HG02759 (cell line): Measurements from ENCODE around the gene PKNOX1.
"Not testable (repeated sequence)": the region's sequence is repeated elsewhere in the genome, so short reads cannot be mapped to it uniquely, and the experiment has no call there.

Experiments used
- ATAC-seq: cut with Tn5 transposase; IDR thresholded peaks from one replicate; pipeline ENCODE4 v1.9.1; 2021; ENCODE audit warnings: mild to moderate bottlenecking, moderate library complexity; ENCODE audit not compliant: unreplicated experiment

PKNOX1 gene

DNA sequence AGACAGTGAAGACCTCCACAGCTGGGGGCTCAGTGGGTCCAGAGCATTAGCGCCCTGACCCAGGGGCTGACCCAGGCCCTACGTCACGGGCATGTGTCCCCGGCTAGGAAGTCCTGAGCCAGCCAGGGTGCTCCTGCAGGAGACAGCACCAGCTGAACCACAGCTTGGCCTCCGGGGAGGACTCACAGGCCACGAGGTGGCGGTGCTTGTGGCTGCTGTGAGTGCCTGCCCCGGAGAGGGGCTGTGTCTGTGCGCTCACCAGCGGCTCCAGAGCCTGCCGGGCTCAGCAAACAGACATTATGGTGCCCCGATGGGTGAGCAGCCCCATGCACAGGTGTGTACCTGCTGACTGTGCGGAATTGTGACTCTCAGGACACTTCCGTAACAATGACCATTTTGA lies 70.2 kb downstream of the PKNOX1 start:
- not testable (repeated sequence) for ATAC-seq

DNA sequence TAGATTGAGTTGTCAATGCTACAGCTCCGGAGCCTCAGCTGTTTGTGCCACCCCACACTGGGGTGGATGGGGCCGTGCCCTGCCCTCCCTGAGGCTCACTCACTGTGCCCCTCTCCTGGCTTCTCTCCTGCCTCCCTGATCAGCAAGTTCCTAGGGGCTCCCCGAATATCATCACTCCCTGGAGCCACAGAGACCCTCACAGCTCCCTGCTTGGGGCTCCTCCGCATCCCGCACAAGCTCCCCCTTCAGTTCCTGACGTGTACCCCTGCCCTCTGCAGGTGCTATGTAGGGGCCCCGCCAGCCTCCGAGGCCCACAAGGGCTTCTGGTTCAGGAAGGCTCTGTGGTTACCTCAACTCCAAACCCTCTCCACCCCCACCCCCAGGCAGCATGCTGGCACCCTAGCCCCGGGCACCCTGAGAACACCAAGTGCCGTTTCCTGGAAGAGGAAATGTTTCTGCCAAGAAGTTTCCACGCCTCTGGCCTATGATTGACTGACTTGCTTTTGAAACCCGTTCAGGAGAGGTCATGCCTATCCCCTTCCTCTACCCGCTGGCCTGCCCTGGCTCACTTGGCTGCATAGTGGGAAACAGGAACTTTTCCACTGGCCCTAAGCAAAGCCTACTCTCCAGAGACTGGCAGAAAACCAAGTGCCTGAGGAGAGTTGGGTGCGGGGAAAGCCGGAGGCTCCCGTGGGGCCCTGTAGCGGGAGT lies 71.0 kb downstream of the PKNOX1 start:
- ATAC-seq: not testable (repeated sequence)

GRCh38 chr21:43045876-43046821 lies 71.8 kb downstream of the PKNOX1 start:
- ATAC-seq: not testable (repeated sequence)

DNA sequence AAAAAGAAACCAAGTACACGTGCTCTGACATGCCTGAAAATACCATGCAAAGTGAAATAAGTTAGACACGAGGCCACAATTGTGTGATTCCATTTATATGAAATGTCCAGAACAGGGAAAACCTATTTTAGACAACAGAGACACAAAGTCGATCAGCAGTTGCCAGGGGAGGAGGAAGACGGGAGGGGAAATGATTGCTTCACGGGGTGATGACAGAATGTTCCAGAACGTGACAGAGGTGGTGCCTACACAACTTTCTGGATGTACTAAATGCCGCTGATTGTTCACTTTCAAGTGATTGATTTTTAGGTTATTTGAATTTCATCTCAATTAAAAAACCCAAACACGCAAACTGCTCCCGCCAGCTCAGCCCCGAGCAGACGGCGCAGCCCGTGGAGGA lies 78.8 kb downstream of the PKNOX1 start:
- not testable (repeated sequence) for ATAC-seq

DNA sequence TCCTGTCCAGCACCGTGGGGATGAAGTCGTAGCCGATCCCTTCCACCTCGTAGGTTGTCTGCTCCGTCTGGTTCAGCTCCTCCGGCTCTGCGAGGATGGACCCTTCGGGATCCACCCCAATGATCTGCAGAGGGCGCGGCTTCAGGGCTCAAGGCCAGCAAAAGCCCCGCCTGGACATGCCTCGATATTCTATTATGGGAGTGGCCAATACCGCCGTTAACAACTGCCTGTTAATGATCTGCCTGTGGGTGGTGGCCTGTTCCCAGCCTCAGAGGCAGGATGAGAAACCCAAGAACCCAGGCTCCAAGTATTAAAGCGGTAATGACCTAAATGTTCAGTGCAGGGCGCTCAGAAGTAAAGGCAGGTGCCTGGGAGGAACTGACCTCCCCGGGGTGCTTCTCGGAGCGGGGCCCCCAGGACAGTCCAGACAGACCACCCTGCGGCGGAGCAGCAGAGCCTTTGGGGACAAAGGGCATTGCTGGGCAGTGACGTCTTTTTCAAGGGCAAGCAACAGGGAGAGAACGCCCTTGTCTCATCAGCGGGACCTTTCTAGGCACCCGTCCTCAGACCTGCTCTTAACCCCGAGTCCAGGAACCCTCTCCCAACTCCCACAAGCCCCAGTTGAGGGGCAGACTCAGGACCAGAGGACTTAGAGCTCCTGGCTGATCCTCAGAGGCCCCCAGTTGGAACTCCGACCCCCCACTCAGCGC lies 88.7 kb downstream of the PKNOX1 start:
- ATAC-seq: not testable (repeated sequence)

- ATAC-seq: not testable (repeated sequence)
Observed at GRCh38 chr21:43064265-43064917, 90.0 kb downstream of the PKNOX1 start.

DNA sequence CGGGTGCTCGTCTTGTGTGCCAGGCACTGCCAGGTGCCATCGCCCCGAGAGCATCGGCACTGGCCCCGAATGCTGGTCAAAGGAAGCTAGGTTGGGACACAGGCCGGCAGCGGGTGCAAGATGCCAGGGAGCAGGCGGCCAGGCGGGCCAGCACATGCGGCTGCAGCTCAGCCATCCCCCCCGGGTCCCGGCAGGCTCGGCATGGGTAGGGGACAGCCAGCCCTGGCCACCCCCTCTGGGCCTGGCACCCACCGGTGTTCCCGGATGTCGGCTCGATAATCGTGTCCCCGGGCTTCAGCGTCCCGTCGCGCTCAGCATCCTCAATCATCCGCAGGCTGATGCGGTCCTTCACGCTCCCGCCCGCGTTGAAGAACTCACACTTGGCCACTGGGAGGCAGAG lies 91.6 kb downstream of the PKNOX1 start:
- not testable (repeated sequence) for ATAC-seq

DNA sequence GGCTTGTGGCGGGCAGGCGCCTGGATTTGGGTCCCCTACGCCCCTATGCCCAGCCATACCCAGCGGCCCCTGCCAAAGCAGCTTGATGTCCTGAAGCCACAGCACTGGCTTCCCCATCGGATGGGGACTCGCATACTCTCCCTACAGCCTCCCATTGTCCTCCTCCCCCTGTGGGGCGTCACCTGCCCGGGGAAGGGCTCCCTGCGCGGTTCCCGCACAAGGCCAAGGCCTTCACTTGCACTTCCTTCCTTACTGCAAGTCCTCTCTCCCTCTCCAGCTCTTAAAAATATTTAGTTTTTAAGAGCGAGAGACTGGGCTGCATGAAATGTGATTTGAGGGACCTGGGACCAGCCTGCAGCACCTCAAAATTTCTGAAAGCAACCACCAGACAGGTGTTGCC lies 92.3 kb downstream of the PKNOX1 start:
- ATAC-seq: not testable (repeated sequence)

DNA sequence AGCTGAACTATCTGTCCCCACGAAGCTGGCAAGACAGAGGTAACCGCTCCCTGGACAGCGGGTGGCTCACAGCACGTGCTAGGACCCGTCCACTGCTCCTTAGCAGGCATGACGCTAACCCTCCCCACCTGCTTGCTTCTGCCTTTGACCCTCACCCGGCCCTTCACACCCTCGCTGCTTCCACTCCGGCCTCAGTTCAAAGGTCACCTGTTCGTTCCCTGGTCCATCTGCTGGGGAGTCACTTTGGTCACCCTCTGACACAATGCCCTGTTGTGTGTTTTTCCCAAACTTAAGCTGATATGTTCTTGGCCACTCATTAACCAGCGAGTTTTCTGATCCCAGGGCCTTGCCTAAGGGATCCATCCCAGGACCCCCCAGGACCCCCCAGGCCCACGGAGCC lies 93.7 kb downstream of the PKNOX1 start:
- ATAC-seq: not testable (repeated sequence)

DNA sequence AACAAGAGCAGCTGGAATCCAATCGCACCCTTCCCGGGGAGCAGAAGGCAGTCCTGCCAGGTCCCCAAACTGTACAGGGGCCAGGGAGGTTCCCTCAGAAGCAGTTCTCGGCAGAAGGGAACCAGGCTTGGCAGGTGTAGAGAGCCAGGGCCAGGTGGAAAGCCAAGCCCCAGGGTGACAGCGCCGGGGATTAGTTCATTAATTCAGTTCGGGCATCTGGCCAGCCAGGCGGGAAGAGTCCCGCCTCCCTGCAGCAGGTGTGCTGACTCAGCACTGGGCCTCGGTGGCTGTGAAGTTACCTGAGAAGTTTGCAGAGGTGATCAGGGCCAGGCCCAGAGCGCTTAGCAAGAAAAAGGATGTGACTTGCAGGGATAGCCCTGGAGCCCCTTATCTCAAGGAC lies 95.3 kb downstream of the PKNOX1 start:
- not testable (repeated sequence) for ATAC-seq

DNA sequence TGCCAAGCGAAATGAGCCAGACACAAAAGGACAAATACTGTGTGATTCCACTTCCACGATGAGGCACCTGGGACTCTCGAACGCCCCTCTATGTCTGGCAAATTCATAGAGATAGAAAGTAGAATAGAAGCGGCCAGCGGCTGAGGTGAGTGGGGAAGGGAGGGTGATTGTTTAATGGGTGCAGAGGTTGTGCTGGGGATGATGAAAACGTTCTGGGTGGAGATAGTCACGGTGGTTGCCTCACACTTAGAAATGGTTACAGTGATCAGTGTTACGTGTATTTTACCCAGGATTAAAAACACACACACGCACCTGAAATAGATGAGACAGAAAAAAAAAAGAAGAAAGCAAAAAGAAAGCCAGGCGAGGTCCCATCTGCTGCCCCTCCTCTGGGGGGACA lies 98.4 kb downstream of the PKNOX1 start:
- ATAC-seq: not testable (repeated sequence)

DNA sequence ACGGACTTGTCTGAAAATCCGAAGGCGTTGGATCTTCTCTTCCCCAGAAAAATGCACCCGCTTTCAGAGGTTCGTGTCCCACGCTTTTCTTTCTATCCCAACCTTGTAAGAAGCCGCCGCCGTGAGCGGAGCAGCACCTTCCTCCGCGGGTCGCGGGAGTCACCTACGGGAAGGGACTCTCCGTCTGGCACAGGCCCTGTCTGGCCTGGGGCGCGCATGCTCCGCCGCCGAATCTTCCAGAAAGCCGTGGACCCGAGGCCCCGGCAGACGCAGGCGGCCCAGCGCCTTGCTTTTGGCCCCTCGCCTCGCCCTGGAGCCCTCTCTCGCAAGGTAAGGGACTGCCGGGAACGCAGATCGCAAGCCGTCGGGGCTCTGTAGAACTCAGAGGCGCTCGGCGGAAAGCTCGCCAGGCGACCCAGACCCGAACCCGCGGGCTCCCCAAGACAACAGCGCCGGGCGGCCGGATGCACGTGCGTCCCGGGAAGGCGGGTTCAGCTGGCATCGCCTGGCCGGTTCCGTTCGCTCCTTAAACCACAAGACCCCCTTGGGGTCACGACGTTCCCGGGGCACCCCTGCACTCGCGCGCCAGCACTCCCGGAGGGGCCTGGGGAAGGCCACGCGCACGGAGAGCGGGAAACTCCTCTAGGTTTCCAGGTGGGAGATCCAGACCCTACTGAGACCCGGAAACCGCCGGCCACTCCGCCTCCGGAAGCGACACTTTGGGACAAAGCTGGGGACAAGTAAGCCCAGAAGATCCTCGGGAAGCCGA lies 100.2 kb downstream of the PKNOX1 start:
- not testable (repeated sequence) for ATAC-seq

- ATAC-seq: not testable (repeated sequence)
Observed at GRCh38 chr21:43075170-43076022, 101.0 kb downstream of the PKNOX1 start, which contains the start of gene CBS. CBS (minus strand) TSS chr21:43075835; CDS start chr21:43072193, 3,642 bp downstream.

DNA sequence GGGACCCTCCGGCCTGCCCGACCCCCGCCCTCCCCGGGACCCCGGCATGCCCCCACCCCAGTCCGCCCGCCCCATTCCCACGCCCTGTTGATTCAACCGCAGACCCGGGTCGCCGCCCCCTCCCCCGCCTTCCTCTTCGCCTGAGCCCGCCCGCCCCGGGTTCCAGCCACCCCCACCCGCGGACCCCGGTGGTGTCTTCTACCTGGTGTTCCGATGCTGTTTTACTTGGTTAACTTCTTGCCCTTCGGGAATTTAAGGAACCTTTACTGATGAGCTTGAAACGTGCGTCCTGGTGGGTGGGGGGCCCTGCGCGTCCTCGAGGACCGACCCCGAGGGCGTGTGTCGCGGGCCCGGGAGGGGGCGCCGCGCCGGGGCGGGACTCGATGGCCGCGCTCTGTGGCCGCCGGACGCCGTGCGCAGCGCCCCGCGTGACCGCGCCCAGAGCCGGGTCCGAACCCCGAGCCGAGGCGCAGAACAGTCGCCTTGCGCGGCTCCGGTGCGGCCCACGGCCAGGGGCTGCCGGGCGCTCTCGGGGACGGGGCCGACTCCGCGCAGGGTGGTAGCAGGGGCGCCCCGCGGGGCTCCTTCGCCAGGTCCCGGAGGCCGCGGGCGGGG lies 101.8 kb downstream of the PKNOX1 start:
- not testable (repeated sequence) for ATAC-seq

- not testable (repeated sequence) for ATAC-seq
Observed at GRCh38 chr21:43076643-43077042, 102.3 kb downstream of the PKNOX1 start.

DNA sequence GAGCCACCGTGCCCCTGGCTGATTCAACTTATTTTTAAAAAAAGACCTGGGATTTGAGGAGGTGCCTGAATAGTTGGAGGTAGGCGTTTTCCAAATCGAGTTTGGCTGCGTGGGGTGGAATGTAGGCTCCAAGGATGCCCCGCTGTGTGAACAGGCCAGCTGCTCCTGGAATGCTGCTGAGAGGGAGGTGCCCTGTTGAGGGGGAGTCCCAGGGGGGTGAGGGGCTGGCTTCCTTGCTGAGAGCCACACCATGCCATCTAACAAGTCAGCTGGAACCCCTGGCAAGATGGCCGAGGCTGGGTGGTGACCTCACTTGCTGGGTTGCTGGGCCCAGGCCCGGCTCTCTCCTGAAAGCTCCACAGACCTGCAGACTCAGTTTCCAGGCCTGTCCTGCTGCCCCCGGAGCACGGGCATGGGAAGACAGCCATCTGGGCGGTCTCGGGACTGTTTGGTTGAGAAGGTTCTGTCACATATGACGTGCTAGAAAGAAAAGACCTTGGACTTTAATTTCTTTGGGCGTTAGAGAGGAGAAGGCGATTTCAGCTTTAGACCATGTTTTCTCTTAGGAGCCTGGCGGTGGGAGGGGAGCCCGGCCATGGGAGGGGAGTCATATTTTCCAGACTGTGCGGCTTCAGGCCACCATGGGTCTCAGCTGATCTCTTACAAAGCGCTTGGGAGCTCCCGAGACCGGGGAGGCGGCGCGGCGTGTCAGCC lies 108.4 kb downstream of the PKNOX1 start:
- ATAC-seq: not testable (repeated sequence)
